NCI-H460 (cell line): ENCODE data around the gene PCP4L1. TPM values are rescaled to one million over a fixed set of nuclear protein-coding genes. Genes with fewer than 3 reads are reported as not detected.
"Not testable (repeated sequence)": the region's sequence is repeated elsewhere in the genome, so short reads cannot be mapped to it uniquely, and the experiment has no call there.

ENCODE experiments used
- DNase-seq: peaks from one replicate; pipeline ENCODE4 v3.0.0-alpha.2; 2016; ENCODE audit warnings: low read depth; ENCODE audit errors: extremely low read depth
- total RNA-seq: library from RNA; depleted of rRNA; stranded (reverse); fragments of >200 nt; shearing (Covaris generic); gene quantifications from 2 replicates; pipeline ENCODE4 v1.2.3, GENCODE V29; 2014; rRNA removed

PCP4L1 gene
- total RNA-seq, 1 experiment from 2014 or later = not detected

GRCh38 chr1:161307892-161308638 is 49.5 kb downstream of the PCP4L1 start:
- no peak for DNase-seq

- DNase-seq = no peak
These were observed 51.3 kb downstream of the PCP4L1 start, which contains the start of gene MPZ for GRCh38 chr1:161309868-161310267. TSS of gene MPZ (minus strand) at chr1:161309968. CDS start at chr1:161309905, 63 bp downstream.

- no peak for DNase-seq
These were observed 53.1 kb downstream of the PCP4L1 start for GRCh38 chr1:161311595-161312181.

- DNase-seq = no peak
These were observed 55.1 kb downstream of the PCP4L1 start for GRCh38 chr1:161313554-161314200.

GRCh38 chr1:161314201-161314981 is 55.8 kb downstream of the PCP4L1 start, which contains the start of gene SDHC:
TSS of gene SDHC (plus strand) at chr1:161314381. CDS start at chr1:161314406, 25 bp downstream.
- DNase-seq = peak; percentile 83

GRCh38 chr1:161315841-161316674 is 57.5 kb downstream of the PCP4L1 start:
- not testable (repeated sequence) for DNase-seq

- DNase-seq = no peak
These were observed 65.5 kb downstream of the PCP4L1 start for GRCh38 chr1:161324020-161324419.

GRCh38 chr1:161330346-161330745 is 71.8 kb downstream of the PCP4L1 start:
- no peak for DNase-seq

GRCh38 chr1:161333166-161333565 is 74.6 kb downstream of the PCP4L1 start:
- DNase-seq = no peak

Other genes with a start within 250 kb of the PCP4L1 start
- 20.7 and 23.7 TPM in 2 replicates for gene F11R, start 237.6 kb upstream of the PCP4L1 start, total RNA-seq
- gene TSTD1, start 219.8 kb upstream of the PCP4L1 start, total RNA-seq = 29.8 and 37.6 TPM in 2 replicates
- 49.2 and 51.2 TPM in 2 replicates for gene USF1, start 212.8 kb upstream of the PCP4L1 start, total RNA-seq
- gene ARHGAP30, start 188.9 kb upstream of the PCP4L1 start, total RNA-seq = 0.45 TPM in 1 of 2 replicates, not detected in the other
- 0.55 and 1.0 TPM in 2 replicates for gene NECTIN4, start 169.2 kb upstream of the PCP4L1 start, total RNA-seq
- gene KLHDC9, start 160.4 kb upstream of the PCP4L1 start, total RNA-seq = 3.6 and 5.3 TPM in 2 replicates
- 186 and 200 TPM in 2 replicates for gene PFDN2, start 140.7 kb upstream of the PCP4L1 start, total RNA-seq
- gene NIT1, start 140.6 kb upstream of the PCP4L1 start, total RNA-seq = 44.3 and 60.6 TPM in 2 replicates
- gene DEDD, start 126.1 kb upstream of the PCP4L1 start, total RNA-seq = 34.2 and 36.2 TPM in 2 replicates
- gene UFC1, start 104.8 kb upstream of the PCP4L1 start, total RNA-seq = 124 and 143 TPM in 2 replicates
- gene USP21, start 99.2 kb upstream of the PCP4L1 start, total RNA-seq = 17.7 and 18.8 TPM in 2 replicates
- gene PPOX, start 92.3 kb upstream of the PCP4L1 start, total RNA-seq = 27.1 and 27.3 TPM in 2 replicates
- gene B4GALT3, start 81.2 kb upstream of the PCP4L1 start, total RNA-seq = 68.2 and 73.4 TPM in 2 replicates
- gene ADAMTS4, start 59.7 kb upstream of the PCP4L1 start, total RNA-seq = under 0.01 and 0.14 TPM in 2 replicates
- gene NDUFS2, start 56.4 kb upstream of the PCP4L1 start, total RNA-seq = 161 and 175 TPM in 2 replicates
- not detected in 2 replicates for gene FCER1G, start 43.5 kb upstream of the PCP4L1 start, total RNA-seq
- gene APOA2, start 35.1 kb upstream of the PCP4L1 start, total RNA-seq = not detected in 2 replicates
- 8.3 and 9.1 TPM in 2 replicates for gene TOMM40L, start 32.7 kb upstream of the PCP4L1 start, total RNA-seq
- gene NR1I3, start 20.5 kb upstream of the PCP4L1 start, total RNA-seq = not detected in 2 replicates
- gene MPZ, start 51.2 kb downstream of the PCP4L1 start, total RNA-seq = 54.3 and 54.9 TPM in 2 replicates
- 67.9 and 70.4 TPM in 2 replicates for gene SDHC, start 55.6 kb downstream of the PCP4L1 start, total RNA-seq
- gene CFAP126, start 109.1 kb downstream of the PCP4L1 start, total RNA-seq = not detected in 2 replicates
- gene FCGR2A, start 246.7 kb downstream of the PCP4L1 start, total RNA-seq = 0.75 and 1.8 TPM in 2 replicates